Measurements from ENCODE around the gene ARHGEF11. TPM values are rescaled to one million over a fixed set of nuclear protein-coding genes. Genes with fewer than 3 reads are reported as not detected.

ARHGEF11 gene
- total RNA-seq, 2 experiments from 2014 or later = 1.4 to 1.8 TPM

GRCh38 chr1:157042846-157043245 is 2.7 kb downstream of the ARHGEF11 start:
- H3K36me3 Mint-ChIP-seq (ENCODE audit: low read depth) = no peaks in the 10 kb centered on the region
- TF ChIP-seq CTCF (IDR thresholded peaks at IDR 0.05) = no peak
- intact Hi-C loops (cut with micrococcal nuclease) = no loop called here
- H3K4me3 Mint-ChIP-seq = no peak overlapping the region
- no peak for ATAC-seq
- peaks cover 14% of the 10 kb centered on the region for H3K4me1 Mint-ChIP-seq (ENCODE audit: low read depth)
- DNase-seq = no peak
- ChIA-PET POLR2A (no interaction called here), CTCF (interaction anchor here (1.1 kb wide), 1 partner anchor 154 kb away, joined by 3 read pairs; no protein-coding TSS in a partner anchor)
- no peak overlapping the region for H3K27ac Mint-ChIP-seq
- no peaks in the 10 kb centered on the region for H3K9me3 Mint-ChIP-seq
- H3K27me3 Mint-ChIP-seq = peaks cover 57% of the 10 kb centered on the region

- no peak for ATAC-seq
- intact Hi-C loops (cut with micrococcal nuclease) = no loop called here
- Mint-ChIP-seq H3K27ac (no peak overlapping the region), H3K27me3 (peaks cover 49% of the 10 kb centered on the region), H3K36me3 (ENCODE audit: low read depth) (no peaks in the 10 kb centered on the region), H3K9me3 (no peaks in the 10 kb centered on the region), H3K4me1 (ENCODE audit: low read depth) (peaks cover 4% of the 10 kb centered on the region), H3K4me3 (no peak overlapping the region)
- CTCF ChIA-PET = interaction anchor here (1.1 to 1.5 kb wide), 2 partner anchors 13 to 33 kb away, joined by 3 read pairs; no protein-coding TSS in a partner anchor
- DNase-seq = no peak
- POLR2A ChIA-PET = no interaction called here
- no peak for TF ChIP-seq CTCF (IDR thresholded peaks at IDR 0.05)
Observed at GRCh38 chr1:157040802-157041201, 4.7 kb downstream of the ARHGEF11 start.

GRCh38 chr1:157035121-157035520 is 10.4 kb downstream of the ARHGEF11 start:
- intact Hi-C loops (cut with micrococcal nuclease) = no loop called here
- POLR2A ChIA-PET = no interaction called here
- H3K9me3 Mint-ChIP-seq = no peaks in the 10 kb centered on the region
- ATAC-seq (no peak), DNase-seq (no peak)
- CTCF ChIA-PET = no interaction called here
- H3K27ac Mint-ChIP-seq = no peak overlapping the region
- H3K4me3 Mint-ChIP-seq = no peak overlapping the region
- H3K4me1 Mint-ChIP-seq (ENCODE audit: low read depth) = no peaks in the 10 kb centered on the region
- no peaks in the 10 kb centered on the region for H3K36me3 Mint-ChIP-seq (ENCODE audit: low read depth)
- no peak for TF ChIP-seq CTCF (IDR thresholded peaks at IDR 0.05)
- peaks cover 28% of the 10 kb centered on the region for H3K27me3 Mint-ChIP-seq

GRCh38 chr1:157034137-157034800 is 11.3 kb downstream of the ARHGEF11 start:
- no peaks in the 10 kb centered on the region for H3K36me3 Mint-ChIP-seq (ENCODE audit: low read depth)
- H3K27ac Mint-ChIP-seq = no peak overlapping the region
- no peak overlapping the region for H3K4me3 Mint-ChIP-seq
- intact Hi-C loops (cut with micrococcal nuclease) = no loop called here
- H3K9me3 Mint-ChIP-seq = no peaks in the 10 kb centered on the region
- ChIA-PET POLR2A (no interaction called here), CTCF (interaction anchor here (1.0 kb wide), 1 partner anchor 122 kb away, joined by 4 read pairs; no protein-coding TSS in a partner anchor)
- peaks cover 22% of the 10 kb centered on the region for H3K27me3 Mint-ChIP-seq
- H3K4me1 Mint-ChIP-seq (ENCODE audit: low read depth) = no peaks in the 10 kb centered on the region
- no peak for TF ChIP-seq CTCF (IDR thresholded peaks at IDR 0.05)
- ATAC-seq (no peak), DNase-seq (no peak)

GRCh38 chr1:157033357-157033876 is 12.1 kb downstream of the ARHGEF11 start:
- ATAC-seq (no peak), DNase-seq (no peak)
- Mint-ChIP-seq H3K4me1 (ENCODE audit: low read depth) (no peaks in the 10 kb centered on the region), H3K4me3 (no peak overlapping the region), H3K9me3 (no peaks in the 10 kb centered on the region), H3K27me3 (peaks cover 19% of the 10 kb centered on the region), H3K27ac (no peak overlapping the region), H3K36me3 (ENCODE audit: low read depth) (no peaks in the 10 kb centered on the region)
- ChIA-PET POLR2A (no interaction called here), CTCF (interaction anchor here (1.0 kb wide), 1 partner anchor 123 kb away, joined by 4 read pairs; no protein-coding TSS in a partner anchor)
- intact Hi-C loops (cut with micrococcal nuclease) = no loop called here
- no peak for TF ChIP-seq CTCF (IDR thresholded peaks at IDR 0.05)

All from activated CD8-positive, alpha-beta T cell treated with anti-CD3 and anti-CD28 coated beads for 36 hours (primary cell).